Measurements from ENCODE around the gene CLDN19.

DNA sequence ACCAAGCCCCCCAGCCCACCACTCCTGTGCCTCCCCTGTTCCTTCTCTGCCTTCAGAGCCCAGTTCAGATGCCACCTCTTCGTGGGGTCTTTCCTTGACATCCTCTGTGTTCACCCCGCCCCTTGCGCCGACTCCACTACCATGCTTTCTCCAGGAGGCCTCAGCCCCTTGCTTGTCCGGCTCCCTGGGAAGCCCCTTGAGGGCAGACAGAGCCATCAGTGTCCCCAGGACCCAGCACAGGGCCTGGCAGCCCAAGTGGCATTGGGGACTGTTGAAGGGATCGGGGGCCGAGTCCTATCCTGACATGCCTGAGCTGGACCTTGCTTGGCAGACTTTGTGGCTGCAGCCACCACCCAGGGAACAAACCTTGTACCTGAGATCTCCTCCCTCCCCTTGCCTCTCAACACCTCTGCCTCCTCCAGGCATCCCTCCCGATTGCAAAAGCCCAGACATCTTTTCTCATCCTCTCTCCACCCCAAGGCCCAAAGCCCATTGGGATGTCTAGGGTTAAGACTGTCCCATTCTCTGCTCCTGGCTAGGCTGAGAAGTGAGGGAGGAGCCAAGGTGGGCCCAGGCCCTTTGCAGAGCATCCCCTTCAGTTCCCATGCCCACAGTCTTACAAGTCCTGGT is 3.4 kb downstream of the CLDN19 start:
- TF ChIP-seq, protein P1, sequence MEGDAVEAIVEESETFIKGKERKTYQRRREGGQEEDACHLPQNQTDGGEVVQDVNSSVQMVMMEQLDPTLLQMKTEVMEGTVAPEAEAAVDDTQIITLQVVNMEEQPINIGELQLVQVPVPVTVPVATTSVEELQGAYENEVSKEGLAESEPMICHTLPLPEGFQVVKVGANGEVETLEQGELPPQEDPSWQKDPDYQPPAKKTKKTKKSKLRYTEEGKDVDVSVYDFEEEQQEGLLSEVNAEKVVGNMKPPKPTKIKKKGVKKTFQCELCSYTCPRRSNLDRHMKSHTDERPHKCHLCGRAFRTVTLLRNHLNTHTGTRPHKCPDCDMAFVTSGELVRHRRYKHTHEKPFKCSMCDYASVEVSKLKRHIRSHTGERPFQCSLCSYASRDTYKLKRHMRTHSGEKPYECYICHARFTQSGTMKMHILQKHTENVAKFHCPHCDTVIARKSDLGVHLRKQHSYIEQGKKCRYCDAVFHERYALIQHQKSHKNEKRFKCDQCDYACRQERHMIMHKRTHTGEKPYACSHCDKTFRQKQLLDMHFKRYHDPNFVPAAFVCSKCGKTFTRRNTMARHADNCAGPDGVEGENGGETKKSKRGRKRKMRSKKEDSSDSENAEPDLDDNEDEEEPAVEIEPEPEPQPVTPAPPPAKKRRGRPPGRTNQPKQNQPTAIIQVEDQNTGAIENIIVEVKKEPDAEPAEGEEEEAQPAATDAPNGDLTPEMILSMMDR (IDR thresholded peaks at IDR 0.05): no peak
- TF ChIP-seq POLR2AphosphoS5 (IDR thresholded peaks at IDR 0.05): no peak
- TF ChIP-seq POLR2A (IDR thresholded peaks at IDR 0.05; ENCODE audit: low read depth): no peak
- TF ChIP-seq EP300 (IDR thresholded peaks at IDR 0.05): no peak

All from esophagus muscularis mucosa (tissue), 4 donors.